Skeletal muscle cell (primary cell): ENCODE measurements around the gene IQCH.

Experiments
- DNase-seq: peaks from one replicate; pipeline ENCODE4 v3.0.0-alpha.2; 2010; ENCODE audit warnings: low read depth
- H3K4me3 ChIP-seq: 2 replicates; pipeline ENCODE4 v1.5.1; 2011; ENCODE audit warnings: low read depth, mild to moderate bottlenecking, control low read depth, low read length, moderate library complexity

IQCH gene

DNA sequence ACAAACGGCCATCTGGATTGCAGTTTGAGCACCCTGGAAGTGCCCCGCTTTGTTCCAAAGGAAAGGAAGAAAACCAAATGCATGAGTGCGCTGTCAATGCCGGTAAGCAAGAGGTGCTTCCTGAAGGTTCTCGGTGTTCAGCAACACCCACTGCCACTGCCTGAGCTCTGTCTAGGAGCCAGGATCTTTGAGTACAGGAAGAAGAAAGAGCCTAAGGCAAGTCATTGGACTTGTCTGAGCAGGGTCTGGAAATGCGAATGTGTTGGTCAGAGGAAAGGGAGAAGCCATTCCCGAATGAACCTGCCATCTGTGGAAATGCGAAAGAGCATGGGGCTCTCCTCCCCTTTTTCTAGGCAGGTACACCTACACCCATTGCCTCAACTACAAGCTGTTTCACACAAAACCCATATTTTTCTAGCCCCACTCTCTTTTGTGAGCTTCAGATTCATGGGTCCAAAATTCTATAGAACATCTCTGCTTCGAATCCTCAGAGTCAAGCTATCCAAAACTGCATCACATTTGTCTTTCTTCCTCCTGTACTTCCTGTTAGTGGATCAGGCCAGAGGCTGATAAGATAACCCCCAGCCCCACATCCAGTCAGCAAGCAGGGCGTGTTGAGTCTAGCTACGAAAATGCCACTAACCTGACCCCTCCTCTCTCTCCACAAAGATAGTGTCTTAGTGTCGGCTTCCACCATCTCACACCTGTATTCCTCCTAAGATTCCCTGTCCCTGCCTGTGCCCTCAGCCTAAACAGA is 210.8 kb downstream of the IQCH start:
- no peak for DNase-seq
- H3K4me3 ChIP-seq: no peak overlapping the region

DNA sequence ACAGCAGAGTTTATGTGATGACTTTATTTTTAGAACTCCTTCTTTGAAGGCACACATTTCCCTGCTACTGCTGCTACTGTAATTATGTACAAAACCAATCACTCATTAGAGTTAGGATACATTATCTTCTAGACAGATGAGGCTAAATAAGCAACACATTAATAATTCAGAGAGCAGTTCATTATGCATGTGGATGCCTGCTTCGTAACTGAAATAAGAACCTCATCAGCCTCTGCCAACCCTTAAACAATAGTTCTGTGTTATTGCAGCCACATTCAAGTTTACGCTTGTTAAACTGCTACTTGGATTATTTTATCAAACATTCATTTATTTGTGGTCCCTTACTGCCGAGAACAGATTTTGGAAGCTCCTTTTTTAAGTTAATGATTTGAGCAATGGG is 213.8 kb downstream of the IQCH start:
- no peak overlapping the region for H3K4me3 ChIP-seq
- DNase-seq: no peak

DNA sequence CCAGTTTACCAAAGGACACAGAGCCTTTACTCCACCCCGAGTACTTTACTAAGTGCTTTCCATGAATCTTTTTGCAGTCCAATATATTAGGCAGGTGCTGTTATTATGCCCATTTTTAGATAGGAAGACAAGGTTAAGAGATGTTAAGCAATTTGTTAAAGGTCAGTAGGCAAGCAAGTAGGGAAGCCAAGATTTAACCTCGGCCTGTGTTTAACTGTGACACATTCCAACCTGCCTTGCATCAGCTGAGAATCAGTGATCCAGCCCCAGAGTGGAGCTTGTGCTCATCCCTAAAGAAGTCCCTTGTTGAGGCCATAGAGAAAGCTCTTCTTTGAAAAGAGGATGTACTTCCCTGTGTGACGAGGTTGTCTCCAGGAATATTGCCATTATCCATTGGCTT is 215.1 kb downstream of the IQCH start:
- no peak for DNase-seq
- no peak overlapping the region for H3K4me3 ChIP-seq

GRCh38 chr15:67472957-67473356 is 218.4 kb downstream of the IQCH start:
- H3K4me3 ChIP-seq: no peak overlapping the region
- peak; percentile 8 for DNase-seq

GRCh38 chr15:67474405-67475110 is 220.0 kb downstream of the IQCH start:
- H3K4me3 ChIP-seq: no peak overlapping the region
- DNase-seq: no peak

- peak; percentile 65 for DNase-seq
- H3K4me3 ChIP-seq: no peak overlapping the region
These were observed 225.4 kb downstream of the IQCH start for GRCh38 chr15:67479781-67480505.

DNA sequence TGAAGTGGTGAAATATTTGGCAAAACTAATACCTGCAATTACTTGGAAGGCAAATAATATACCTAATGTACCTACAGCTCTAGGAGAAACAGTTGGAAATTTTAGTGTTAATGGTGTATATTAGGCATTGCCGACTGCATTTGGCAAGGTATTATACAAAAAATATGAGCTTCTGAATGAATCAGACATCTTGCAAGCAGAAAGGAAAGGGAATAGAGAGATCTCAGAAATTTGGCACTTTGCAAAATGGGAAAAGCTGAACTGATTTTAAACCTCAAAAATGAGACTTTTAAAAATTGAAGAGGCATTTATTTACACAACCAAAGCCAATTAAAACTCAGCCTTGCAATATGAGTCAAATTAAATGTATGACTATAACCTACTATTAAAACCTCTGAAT is 226.2 kb downstream of the IQCH start:
- no peak for DNase-seq
- no peak overlapping the region for H3K4me3 ChIP-seq

DNA sequence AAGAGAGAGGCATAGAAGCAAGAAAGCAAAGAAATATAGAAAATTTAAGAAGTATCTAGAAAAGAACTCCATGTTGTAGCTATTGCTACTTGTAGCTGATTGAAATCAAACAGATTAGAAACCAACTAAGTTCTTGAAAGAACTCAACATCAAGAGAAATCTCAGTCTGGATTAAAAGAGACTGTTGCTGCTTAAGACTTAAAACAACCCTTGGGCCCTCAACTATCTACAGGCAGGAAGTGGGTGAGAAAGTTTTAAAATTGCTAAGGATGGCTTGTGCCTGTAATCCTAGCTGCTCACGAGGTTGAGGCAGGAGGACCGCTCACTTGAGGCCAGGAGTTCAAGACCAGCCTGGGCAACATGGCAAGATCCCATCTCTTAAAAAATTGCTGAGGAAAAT is 227.1 kb downstream of the IQCH start:
- H3K4me3 ChIP-seq: no peak overlapping the region
- DNase-seq: no peak

- DNase-seq: no peak
- H3K4me3 ChIP-seq: no peak overlapping the region
These were observed 241.0 kb downstream of the IQCH start for GRCh38 chr15:67495585-67495984.

DNA sequence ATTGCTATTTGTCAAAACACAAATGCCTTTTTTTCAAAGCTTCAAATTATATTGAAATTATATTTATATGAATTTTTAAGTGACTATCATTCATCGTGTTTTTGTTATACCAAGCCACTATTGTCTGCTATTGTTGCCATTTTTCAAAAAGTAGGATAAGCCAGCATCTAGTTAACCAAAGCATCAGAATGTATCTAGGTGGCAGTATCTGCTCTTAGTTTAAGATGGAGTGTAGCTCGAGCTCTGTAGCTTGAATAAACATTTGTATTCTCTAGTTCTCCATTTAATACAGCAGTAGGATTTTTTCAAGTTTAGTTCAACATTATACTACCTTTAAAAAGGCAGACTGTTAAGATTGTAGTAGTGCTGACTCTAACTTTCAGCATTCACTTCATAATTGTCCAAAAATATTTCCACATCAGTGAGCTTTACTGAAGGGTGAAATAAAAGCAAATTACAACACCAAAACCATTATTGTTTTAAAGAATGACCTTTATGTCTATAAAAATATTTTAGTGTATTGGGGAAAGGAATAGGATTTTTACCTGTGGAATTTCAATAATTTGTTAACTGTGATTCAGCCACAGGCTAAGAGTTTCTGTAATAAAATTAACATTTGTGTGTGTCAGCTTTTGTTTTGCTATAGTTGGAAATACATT is 246.7 kb downstream of the IQCH start:
- H3K4me3 ChIP-seq: no peak overlapping the region
- DNase-seq: no peak

GRCh38 chr15:67501836-67502461 is 247.4 kb downstream of the IQCH start:
- no peak for DNase-seq
- H3K4me3 ChIP-seq: no peak overlapping the region

- no peak for DNase-seq
- H3K4me3 ChIP-seq: no peak overlapping the region
These were observed 249.5 kb downstream of the IQCH start for GRCh38 chr15:67504056-67504455.

GRCh38 chr15:67504796-67505195 is 250.2 kb downstream of the IQCH start:
- no peak overlapping the region for H3K4me3 ChIP-seq
- DNase-seq: no peak

DNA sequence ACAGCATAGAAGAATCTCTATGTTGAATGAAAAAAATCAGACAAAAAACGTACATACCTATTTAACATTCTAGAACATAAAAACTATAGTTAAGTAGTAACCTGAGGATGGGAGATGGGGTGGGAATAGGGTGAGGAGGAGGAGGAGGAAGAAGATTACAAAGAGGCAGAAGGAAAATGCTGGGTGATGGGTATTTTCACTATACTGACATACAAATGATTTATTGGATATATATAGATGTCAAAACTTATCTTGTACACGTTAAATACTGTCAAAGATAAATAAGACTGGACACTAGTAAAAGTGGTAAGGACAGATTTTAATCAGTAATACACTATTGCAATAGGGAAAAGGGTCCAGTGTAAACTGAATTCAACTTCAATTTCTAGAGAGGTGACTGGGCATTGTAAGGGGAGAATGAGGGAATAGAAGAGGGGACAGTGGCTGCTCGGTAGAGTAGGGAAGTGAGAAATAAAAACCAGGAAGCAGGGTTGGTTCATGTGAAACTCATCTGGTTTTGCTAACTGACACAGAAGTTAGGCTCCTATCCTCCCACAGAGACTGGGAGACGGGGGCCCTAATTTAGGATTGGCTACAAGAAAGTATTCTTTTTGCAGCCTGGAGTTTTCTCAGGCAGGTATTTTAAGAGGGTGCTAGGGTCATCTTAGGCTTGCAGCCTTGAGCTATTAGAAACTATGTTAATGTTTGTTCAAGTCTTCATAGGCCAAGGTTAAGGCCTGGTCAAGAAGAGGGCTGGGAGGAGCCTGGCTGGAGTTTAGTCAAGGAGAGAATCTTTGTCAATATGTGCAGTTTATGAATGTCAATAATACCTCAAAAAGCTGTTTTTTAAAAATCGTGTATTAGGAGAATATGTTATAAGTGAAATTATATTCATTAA is 251.3 kb downstream of the IQCH start:
- DNase-seq: no peak
- no peak overlapping the region for H3K4me3 ChIP-seq

- peak; percentile 52 for DNase-seq
- H3K4me3 ChIP-seq: no peak overlapping the region
These were observed 252.5 kb downstream of the IQCH start for GRCh38 chr15:67506775-67507747.

DNA sequence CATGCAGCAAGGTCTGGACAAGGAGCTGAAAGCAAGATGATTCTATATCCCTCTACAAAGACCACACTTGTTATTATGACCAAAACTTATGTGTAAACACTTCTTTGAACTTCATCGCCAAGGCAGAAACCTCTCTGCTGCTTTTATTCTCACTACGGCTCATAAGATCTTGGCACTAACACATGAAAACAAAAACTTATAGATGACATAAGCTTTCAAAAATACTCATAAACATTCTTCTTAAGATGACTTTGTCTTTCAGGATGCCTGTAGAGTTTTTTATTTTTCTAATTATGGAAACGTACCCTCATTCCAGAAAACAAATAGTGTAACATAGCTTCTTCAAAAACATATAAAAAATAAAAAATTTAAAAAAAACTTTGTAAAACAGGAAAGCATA is 253.8 kb downstream of the IQCH start:
- H3K4me3 ChIP-seq: no peak overlapping the region
- DNase-seq: no peak

DNA sequence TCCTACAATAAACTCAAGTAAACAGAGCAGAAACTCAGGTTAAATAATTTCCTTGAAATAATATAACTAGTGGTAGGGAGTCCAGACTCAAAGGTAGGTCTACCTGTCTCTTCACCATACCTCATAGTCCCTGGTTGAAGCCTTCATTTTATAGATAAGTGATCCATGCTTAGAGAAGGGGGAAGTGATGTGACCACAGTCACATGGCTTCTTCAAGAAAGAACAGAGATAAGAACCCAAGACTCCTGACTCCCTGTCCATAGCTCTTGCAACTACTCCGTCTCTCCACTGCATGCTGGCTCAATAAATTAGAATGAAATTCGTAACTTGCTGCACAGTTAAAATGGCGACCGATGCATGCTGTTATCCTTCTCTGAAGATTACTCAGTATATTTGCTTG is 255.3 kb downstream of the IQCH start:
- H3K4me3 ChIP-seq: no peak overlapping the region
- DNase-seq: no peak
